LHCN-M2 (cell line): ENCODE data around the gene KDM5C. TPM values are rescaled to one million over a fixed set of nuclear protein-coding genes. Genes with fewer than 3 reads are reported as not detected.
A peak's percentile ranks its signal among the peaks of the same experiment; 100 is the strongest.

Experiments
- DNase-seq: peaks from one replicate; pipeline ENCODE4 v3.0.0-alpha.2; 2012; ENCODE audit warnings: low read depth
- total RNA-seq: library from RNA; depleted of rRNA; stranded (reverse); fragments of >200 nt; gene quantifications from 2 replicates; pipeline ENCODE4 v1.2.3, GENCODE V29; 2014

Gene KDM5C
- total RNA-seq, 1 experiment from 2014 or later, result 68.8 TPM

- DNase-seq, result peak; percentile 37
These were observed 26.3 kb upstream of the KDM5C start for GRCh38 chrX:53251307-53251706.

GRCh38 chrX:53250556-53250955, 25.5 kb upstream of the KDM5C start:
- no peak for DNase-seq

- DNase-seq, result no peak
These were observed 24.5 kb upstream of the KDM5C start for GRCh38 chrX:53249408-53250042.

DNA sequence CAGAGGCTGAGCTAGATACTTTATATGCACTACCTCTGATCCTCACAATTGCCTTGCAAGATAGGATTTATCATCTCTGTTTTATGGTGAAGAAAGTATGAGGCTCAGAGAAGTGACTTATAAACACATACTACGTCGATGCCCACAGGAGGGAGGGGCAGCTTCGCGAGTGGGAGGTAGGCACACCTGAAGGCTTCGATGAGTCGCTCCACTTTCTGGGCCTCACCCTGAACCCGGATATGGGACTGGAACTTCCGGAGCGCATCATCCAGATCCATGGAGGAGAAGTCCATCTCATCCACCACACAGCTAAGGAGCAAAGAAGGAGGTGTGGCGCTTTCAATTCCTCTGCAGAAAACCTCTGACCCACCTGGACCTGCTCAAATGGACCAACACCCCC, 22.9 kb upstream of the KDM5C start:
- no peak for DNase-seq

- DNase-seq, result no peak
These were observed 21.2 kb upstream of the KDM5C start for GRCh38 chrX:53246231-53246630.

- DNase-seq, result no peak
These were observed 19.6 kb upstream of the KDM5C start for GRCh38 chrX:53244610-53245009.

DNA sequence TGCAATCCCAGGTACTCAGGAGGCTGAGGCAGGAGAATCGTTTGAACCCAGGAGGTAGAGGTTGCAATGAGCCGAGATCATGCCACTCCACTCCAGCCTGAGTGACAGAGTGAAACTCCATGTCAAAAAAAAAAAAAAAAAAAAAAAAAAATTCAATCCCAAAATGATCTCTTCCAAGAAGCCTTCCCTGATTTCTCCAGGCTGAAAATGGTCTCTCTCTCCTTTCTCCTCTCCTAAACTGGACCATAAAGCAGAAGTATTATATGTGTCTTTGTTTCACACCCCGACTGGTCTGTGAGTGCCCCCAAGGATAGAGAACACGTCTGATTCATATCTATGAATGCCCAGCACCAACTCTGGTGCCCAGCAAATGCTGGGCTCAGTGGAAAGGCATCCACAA, 17.3 kb upstream of the KDM5C start:
- no peak for DNase-seq

- no peak for DNase-seq
These were observed 16.6 kb upstream of the KDM5C start for GRCh38 chrX:53241558-53241957.

GRCh38 chrX:53239474-53239873, 14.5 kb upstream of the KDM5C start:
- no peak for DNase-seq

DNA sequence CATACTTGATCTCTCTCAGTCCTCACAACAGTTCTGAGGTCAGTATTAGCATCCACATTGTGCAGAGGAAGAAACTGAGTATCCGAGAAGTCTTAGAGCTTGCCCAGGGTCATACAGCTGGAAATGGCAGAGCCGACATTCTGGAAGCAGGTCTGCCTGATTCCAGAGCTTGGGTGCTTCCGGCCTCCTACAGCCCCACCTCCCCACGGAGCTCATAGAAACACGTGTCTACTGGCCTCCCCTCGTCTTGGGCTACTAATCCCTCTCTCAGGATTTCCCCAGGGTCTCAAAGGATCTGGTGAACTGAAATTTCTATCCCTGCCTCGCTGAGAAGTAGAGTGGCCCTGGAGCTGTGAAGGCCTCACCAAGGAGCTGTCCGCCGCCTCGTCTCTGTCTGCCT, 12.0 kb upstream of the KDM5C start:
- DNase-seq, result no peak

DNA sequence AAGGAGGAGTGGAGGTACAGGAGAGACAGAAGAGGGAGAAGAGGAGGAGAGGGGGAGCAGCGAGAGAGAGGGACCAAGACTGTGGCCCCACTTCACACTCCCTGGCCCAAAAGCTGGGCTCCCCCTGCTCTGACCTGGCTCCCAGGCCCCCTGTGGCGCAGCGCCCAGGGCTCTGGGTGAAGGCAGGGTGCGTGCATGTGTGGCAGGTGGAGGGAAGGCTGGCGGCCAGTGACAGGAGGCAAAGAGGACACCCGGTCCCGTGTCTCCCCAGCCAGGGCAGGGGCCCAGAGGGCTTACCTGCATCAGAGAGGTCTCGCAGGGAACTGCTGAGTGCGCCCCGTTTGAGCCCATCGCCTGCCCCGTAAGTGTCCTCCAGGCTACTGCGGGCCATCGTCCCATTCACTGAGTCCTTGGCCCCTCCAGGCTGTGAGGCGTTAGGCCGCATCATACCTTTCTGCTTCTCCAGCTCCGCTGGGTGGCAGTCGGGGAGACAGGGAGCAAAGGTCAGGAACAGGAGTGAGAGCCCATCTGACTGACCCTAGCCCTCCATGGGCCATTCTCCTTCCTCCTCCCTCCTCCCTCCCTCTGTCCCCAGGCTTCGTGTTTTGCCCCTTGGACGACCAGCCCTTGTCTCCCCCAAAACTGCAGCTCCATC, 11.1 kb upstream of the KDM5C start:
- DNase-seq, result no peak

- DNase-seq, result no peak
These were observed 10.6 kb upstream of the KDM5C start for GRCh38 chrX:53235566-53235965.

DNA sequence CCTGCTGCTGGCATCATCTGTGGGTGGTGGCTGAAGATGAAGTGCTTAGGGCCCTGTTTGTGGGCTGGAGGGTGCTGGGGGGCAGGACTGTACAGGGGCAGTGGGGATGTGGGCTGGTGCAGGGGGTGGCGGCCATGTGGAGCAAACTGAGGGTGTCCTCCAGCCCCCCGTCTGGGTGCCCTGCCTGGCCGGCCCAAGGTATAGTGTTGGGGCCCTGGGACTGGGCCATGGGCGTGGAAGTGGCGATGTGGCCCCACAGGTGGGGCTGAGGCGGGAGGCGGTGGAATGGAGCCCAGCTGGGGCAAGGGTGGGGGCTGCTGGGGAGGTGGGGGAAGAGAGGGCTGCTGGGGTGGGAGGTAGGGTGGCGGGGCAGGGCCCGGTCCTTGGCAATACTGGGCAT, 9.5 kb upstream of the KDM5C start:
- DNase-seq, result no peak

GRCh38 chrX:53233536-53233935, 8.5 kb upstream of the KDM5C start:
- DNase-seq, result no peak

DNA sequence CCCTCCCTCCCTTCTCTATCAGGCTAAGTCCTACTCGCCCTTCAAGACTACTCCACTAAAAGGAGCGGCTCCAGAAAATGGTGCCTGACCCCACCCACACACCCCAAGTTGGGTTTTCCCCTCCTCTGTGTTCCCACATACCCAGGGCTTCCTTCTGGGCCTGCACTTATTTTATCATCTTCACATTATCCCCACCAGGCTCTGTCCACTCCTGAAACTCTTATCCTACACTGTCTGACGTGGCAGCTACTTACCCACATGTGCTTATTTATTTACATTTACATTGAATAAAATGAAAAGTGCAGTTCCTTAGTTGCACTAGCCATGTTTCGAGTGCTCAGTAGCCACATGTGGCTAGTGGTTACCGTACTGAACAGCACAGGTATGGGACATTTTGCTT, 5.1 kb upstream of the KDM5C start:
- DNase-seq, result no peak

DNA sequence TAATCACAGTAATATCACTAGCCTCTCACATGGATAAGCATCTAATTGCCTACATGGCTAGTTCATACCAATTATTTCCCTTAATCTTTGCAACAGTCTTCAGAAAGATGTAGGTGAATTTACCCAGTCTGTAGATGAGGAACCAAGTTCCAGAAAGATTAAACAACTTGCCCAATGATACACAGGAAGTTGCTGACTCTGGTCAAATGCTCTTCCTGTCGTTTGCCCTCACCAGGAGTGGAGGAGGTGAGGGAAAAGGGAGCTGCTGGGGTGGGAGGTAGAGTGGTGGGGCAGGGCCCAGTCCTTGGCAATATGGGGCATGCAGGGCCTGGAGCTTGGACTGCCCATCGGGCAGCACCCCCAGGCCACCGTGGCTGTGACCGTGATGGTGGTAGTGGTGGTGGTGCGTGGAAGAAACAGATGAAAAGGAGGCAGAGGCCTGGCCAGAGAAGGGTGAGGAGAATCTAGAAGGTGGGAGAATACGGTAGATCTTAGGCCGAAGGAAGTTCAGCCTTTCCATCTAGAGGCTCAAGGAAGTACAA, 2.3 kb upstream of the KDM5C start:
- DNase-seq, result no peak

DNA sequence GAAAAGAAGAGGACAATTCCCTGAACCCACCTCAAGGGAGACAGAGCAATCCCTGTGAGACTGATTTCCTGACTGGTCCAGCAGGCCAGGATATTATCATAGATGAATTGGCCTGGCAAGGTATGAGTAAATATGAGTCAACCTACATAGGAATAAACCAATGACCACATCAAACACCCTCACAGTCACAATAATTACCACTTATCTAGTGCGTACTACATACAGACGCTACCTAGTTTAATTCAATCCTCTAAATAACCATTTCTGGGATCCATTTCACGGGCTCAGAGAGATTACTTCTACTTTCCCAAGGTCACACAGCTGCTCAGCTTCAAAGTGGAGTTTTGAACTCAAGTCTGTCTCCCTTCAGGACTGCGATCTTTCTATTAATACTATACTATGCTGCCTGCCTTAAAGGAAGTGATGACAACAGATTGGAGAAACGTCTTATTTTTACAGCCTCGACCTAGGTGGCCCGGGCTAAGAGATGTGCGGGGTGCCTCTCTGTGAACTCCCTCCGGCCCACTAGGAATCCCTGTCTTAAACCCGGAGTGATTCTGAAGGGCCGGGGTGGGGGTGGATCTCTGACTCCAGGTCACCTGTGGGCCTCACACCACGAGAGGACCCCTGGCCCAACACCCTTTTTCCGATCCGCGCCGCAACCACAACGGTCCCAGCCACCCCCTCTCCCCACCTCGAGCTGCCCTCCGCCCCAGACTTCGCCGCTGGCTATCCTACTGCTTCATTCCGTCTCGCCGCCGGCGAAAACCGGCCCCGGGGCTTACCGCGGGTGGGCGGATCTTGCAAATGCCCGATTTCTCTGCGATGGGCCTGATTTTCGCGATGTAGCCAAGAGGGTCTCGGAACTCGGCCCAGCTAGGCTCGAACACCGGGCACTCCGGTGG, 800 bp downstream of the KDM5C start:
- peak; percentile 47 for DNase-seq

- DNase-seq, result no peak
These were observed 1.8 kb downstream of the KDM5C start for GRCh38 chrX:53223068-53223693.

GRCh38 chrX:53211391-53211978, 13.5 kb downstream of the KDM5C start:
- no peak for DNase-seq

- no peak for DNase-seq
These were observed 28.3 kb downstream of the KDM5C start for GRCh38 chrX:53196678-53197077.

DNA sequence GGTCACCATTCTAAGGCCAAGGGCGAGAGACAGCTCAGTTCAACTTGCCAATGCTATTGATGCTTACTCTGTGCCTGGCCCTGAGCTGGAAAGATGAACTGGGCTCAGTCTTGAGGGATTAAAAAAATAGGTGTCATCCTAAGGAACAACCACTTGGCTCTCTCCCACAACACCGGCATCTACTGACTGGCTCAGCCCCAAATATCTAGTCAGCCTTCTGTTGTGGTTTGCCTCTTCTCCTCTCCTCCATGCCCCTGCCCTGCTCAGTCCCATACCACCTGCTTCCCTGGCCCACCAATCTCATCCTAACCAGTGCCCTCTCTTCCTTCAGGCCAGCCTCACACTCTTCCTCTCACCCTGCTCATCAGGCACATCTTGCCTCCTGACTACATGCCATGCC, 29.6 kb downstream of the KDM5C start:
- no peak for DNase-seq
